ENCODE data around the gene CCL18.

- no peak for TF ChIP-seq EZH2 (IDR thresholded peaks at IDR 0.05)
- TF ChIP-seq POLR2AphosphoS5 (IDR thresholded peaks at IDR 0.05; ENCODE audit: borderline replicate concordance, low read depth, low read length) = no peak
- TF ChIP-seq FOXP2 (optimal IDR thresholded peaks at IDR 0.05; ENCODE audit: control extremely low read depth, extremely low read length, insufficient read depth) = no peak
Measured at GRCh38 chr17:36055171-36055570, 8.9 kb upstream of the CCL18 start.
